Naive thymus-derived CD4-positive, alpha-beta T cell (primary cell): ENCODE results near the gene PCDH1. TPM values are rescaled to one million over a fixed set of nuclear protein-coding genes. Genes with fewer than 3 reads are reported as not detected.
"Not testable (repeated sequence)": the region's sequence is repeated elsewhere in the genome, so short reads cannot be mapped to it uniquely, and the experiment has no call there.

Experiments
- ATAC-seq: fragments of 150-1000 bp; cut with Tn5 transposase; 2 replicates; pipeline ENCODE4 v1.10.0; 2021; ENCODE audit warnings: mild to moderate bottlenecking, moderate library complexity
- CTCF ChIA-PET: fragments of 350-600 bp; sonication (Branson Sonifier 250); formaldehyde crosslinking; loops from one replicate; lab custom pipeline; 2021; ENCODE audit warnings: antibody characterized with exemption; lab: Charles Lee
- POLR2A ChIA-PET: fragments of 350-600 bp; sonication (Branson Sonifier 250); formaldehyde crosslinking; loops from one replicate; lab custom pipeline; 2021; ENCODE audit warnings: antibody characterized with exemption, inconsistent platforms; lab: Charles Lee
- DNase-seq, 9 donors: peaks; one replicate each; pipeline versions ENCODE4 v3.0.0 to v3.0.0-alpha.2; 2020 to 2022; ENCODE audit warnings: mixed read lengths in 1 of 9
- H3K27ac ChIP-seq: one replicate; pipeline ENCODE4 v1.7.0; 2013; ENCODE audit warnings: mild to moderate bottlenecking, low read depth, low read length, moderate library complexity
- H3K27me3 ChIP-seq, 2 donors: one replicate each; pipeline ENCODE4 v1.7.0; 2013; ENCODE audit warnings: low read length in 2 of 2, mild to moderate bottlenecking in 2 of 2, moderate library complexity in 2 of 2; ENCODE audit not compliant: control insufficient read depth in 2 of 2, insufficient read depth in 2 of 2
- H3K36me3 ChIP-seq, 3 experiments: 1 replicate in 2 of 3; 2 replicates in 1 of 3; pipeline ENCODE4 v1.7.0; 2013; ENCODE audit warnings: low read length in 3 of 3, mild to moderate bottlenecking in 3 of 3, moderate library complexity in 1 of 3; ENCODE audit not compliant: insufficient read depth in 3 of 3, control insufficient read depth in 2 of 3
- H3K4me1 ChIP-seq, 2 donors: one replicate each; pipeline ENCODE4 v1.7.0; 2013; ENCODE audit warnings: low read length in 2 of 2, mild to moderate bottlenecking in 2 of 2, moderate library complexity in 1 of 2; ENCODE audit not compliant: control insufficient read depth in 2 of 2, insufficient read depth in 2 of 2
- H3K4me3 ChIP-seq: 2 replicates; pipeline ENCODE4 v1.7.0; 2013; ENCODE audit warnings: mild to moderate bottlenecking, low read length
- H3K9me3 ChIP-seq, 3 experiments: 1 replicate in 2 of 3; 2 replicates in 1 of 3; pipeline ENCODE4 v1.7.0; 2013; ENCODE audit warnings: low read length in 3 of 3; ENCODE audit not compliant: control insufficient read depth in 2 of 3
- H3K27ac Mint-ChIP-seq, 9 donors: one replicate each; pipeline ENCODE4 v1.8.0; 2020 to 2022; ENCODE audit warnings: mixed read lengths in 9 of 9, mild to moderate bottlenecking in 8 of 9, moderate library complexity in 5 of 9, inconsistent platforms in 2 of 9
- H3K27me3 Mint-ChIP-seq, 5 donors: one replicate each; pipeline ENCODE4 v1.8.0; 2021 to 2022; ENCODE audit warnings: mixed read lengths in 5 of 5, mild to moderate bottlenecking in 1 of 5
- H3K36me3 Mint-ChIP-seq, 5 donors: one replicate each; pipeline ENCODE4 v1.8.0; 2020 to 2022; ENCODE audit warnings: mixed read lengths in 5 of 5, mild to moderate bottlenecking in 3 of 5, inconsistent platforms in 1 of 5
- H3K4me1 Mint-ChIP-seq, 7 donors: one replicate each; pipeline ENCODE4 v1.8.0; 2020 to 2022; ENCODE audit warnings: mixed read lengths in 7 of 7, mild to moderate bottlenecking in 3 of 7, inconsistent platforms in 1 of 7
- H3K4me3 Mint-ChIP-seq, 10 donors: one replicate each; pipeline ENCODE4 v1.8.0; 2020 to 2022; ENCODE audit warnings: mild to moderate bottlenecking in 10 of 10, mixed read lengths in 10 of 10, moderate library complexity in 6 of 10, inconsistent platforms in 2 of 10
- H3K9me3 Mint-ChIP-seq, 11 donors: one replicate each; pipeline ENCODE4 v1.8.0; 2020 to 2022; ENCODE audit warnings: mixed read lengths in 11 of 11, mild to moderate bottlenecking in 4 of 11, inconsistent platforms in 1 of 11, moderate library complexity in 1 of 11
- intact Hi-C, 2 donors: fragments of 100-400 bp; cut with micrococcal nuclease; formaldehyde crosslinking; loops; one replicate each; pipeline ENCODE4 v1.15.1; 2023
- polyA plus RNA-seq, 2 donors: library from polyadenylated mRNA; unstranded; fragments of 300-500 nt; fragmentation: Illumina TruSeq; gene quantifications; one replicate each; pipeline ENCODE4 v1.2.3, GENCODE V29; 2021
- total RNA-seq, 6 experiments: library from RNA in 5 of 6; stranded (reverse) in 5 of 6; gene quantifications; 1 replicate in 5 of 6; 2 replicates in 1 of 6; pipeline ENCODE4 v1.2.3 and lab custom pipeline; 2021 to 2026

PCDH1 gene
- 1 to 10 TPM in 1 of 5 experiments, under 1 TPM in 1, not detected in 3; 0.53 to 3.2 TPM for total RNA-seq
- under 1 TPM in 1 of 2 donors, not detected in 1; 0.05 TPM for polyA plus RNA-seq
- total RNA-seq (lab: John Stamatoyannopoulos, UW) = not detected

- ChIA-PET POLR2A (interaction anchor here (0.6 to 4.3 kb wide), 6 partner anchors 9 to 186 kb away, joined by 3 to 23 read pairs (median 8); no protein-coding TSS in a partner anchor), CTCF (interaction anchor here (0.6 to 7.3 kb wide), 23 partner anchors 11 to 285 kb away, joined by 3 to 109 read pairs (median 7); partner anchors contain the start of genes DELE1, HDAC3, PCDH12 and RELL2)
- peaks cover 0 to 5% (median 0%) of the 10 kb centered on the region in 5 donors for H3K36me3 Mint-ChIP-seq
These were observed at the start of gene PCDH1 for GRCh38 chr5:141878186-141878710. TSS of gene PCDH1 (minus strand) at chr5:141878410. CDS start at chr5:141878262, 148 bp downstream.

GRCh38 chr5:141926434-141926833 lies 48.2 kb upstream of the PCDH1 start:
- Histone ChIP-seq H3K36me3 (peaks cover 29 to 61% (median 33%) of the 10 kb centered on the region in 3 experiments), H3K4me1 (peaks cover 10 to 14% of the 10 kb centered on the region in 2 donors), H3K9me3 (no peaks in the 10 kb centered on the region), H3K27ac (no peak overlapping the region), H3K27me3 (no peaks in the 10 kb centered on the region), H3K4me3 (no peak overlapping the region)
- Mint-ChIP-seq H3K9me3 (no peaks in the 10 kb centered on the region), H3K4me3 (peak overlapping the region in 3 of 10 donors; percentile 24 to 63 (median 26)), H3K4me1 (peaks cover 27 to 61% (median 39%) of the 10 kb centered on the region in 7 donors), H3K27ac (peak overlapping the region in 1 of 9 donors; percentile 41), H3K36me3 (peaks cover 19 to 47% (median 39%) of the 10 kb centered on the region in 5 donors), H3K27me3 (no peaks in the 10 kb centered on the region)
- POLR2A ChIA-PET = no interaction called here
- CTCF ChIA-PET = interaction anchor here (0.8 kb wide), 1 partner anchor 34 kb away, joined by 3 read pairs; no protein-coding TSS in a partner anchor
- intact Hi-C loops = no loop called here
- no peak for ATAC-seq
- no peak for DNase-seq

More at GRCh38 chr5:141878186-141878710, at the start of gene PCDH1:
- H3K27ac Mint-ChIP-seq = peak within 1 kb of the TSS in 5 of 9 donors; percentile 0 to 47 (median 11)
- H3K27ac ChIP-seq = no peak within 1 kb of the TSS
- peaks cover 24 to 26% of the 10 kb centered on the region in 2 donors for H3K4me1 ChIP-seq
- H3K36me3 ChIP-seq = no peaks in the 10 kb centered on the region
- ATAC-seq (peak; percentile 15), DNase-seq (peak in 6 of 9 donors; percentile 19 to 38 (median 25))
- peaks cover 0 to 1% (median 0%) of the 10 kb centered on the region in 11 donors for H3K9me3 Mint-ChIP-seq
- no peaks in the 10 kb centered on the region for H3K9me3 ChIP-seq
- H3K27me3 Mint-ChIP-seq = peaks cover 68 to 86% (median 77%) of the 10 kb centered on the region in 5 donors
- peaks cover 8 to 25% of the 10 kb centered on the region in 2 donors for H3K27me3 ChIP-seq
- peaks cover 18 to 33% (median 25%) of the 10 kb centered on the region in 7 donors for H3K4me1 Mint-ChIP-seq
- peak within 1 kb of the TSS; percentile 44 for H3K4me3 ChIP-seq
- intact Hi-C loops = loop anchor here (2.0 to 10.0 kb wide), 7 partner anchors 45 to 463 kb away; partner anchors contain the start of genes DELE1 (in 1 of the 2), PCDHGA10 (in 1 of the 2) and PCDHGB7 (in 1 of the 2)
- peak within 1 kb of the TSS; percentile 79 to 91 (median 84) for H3K4me3 Mint-ChIP-seq

GRCh38 chr5:141923448-141924313 lies 45.5 kb upstream of the PCDH1 start, which contains the start of gene DELE1:
TSS of gene DELE1 (plus strand) at chr5:141923871. CDS start at chr5:141923942, 71 bp downstream.
- Histone ChIP-seq H3K27me3 (no peaks in the 10 kb centered on the region), H3K4me1 (peaks cover 10 to 14% of the 10 kb centered on the region in 2 donors), H3K4me3 (peak within 1 kb of the TSS; percentile 81), H3K36me3 (peaks cover 11 to 34% (median 18%) of the 10 kb centered on the region in 3 experiments), H3K9me3 (no peaks in the 10 kb centered on the region), H3K27ac (peak within 1 kb of the TSS; percentile 98)
- H3K4me1 Mint-ChIP-seq = peaks cover 23 to 54% (median 36%) of the 10 kb centered on the region in 7 donors
- ChIA-PET CTCF (interaction anchor here (0.6 to 2.3 kb wide), 8 partner anchors 13 to 257 kb away, joined by 3 to 11 read pairs (median 3); partner anchors contain the start of gene PCDH1), POLR2A (interaction anchor here (0.8 to 2.4 kb wide), 22 partner anchors 9 to 603 kb away, joined by 3 to 20 read pairs (median 4); partner anchors contain the start of genes FCHSD1, HDAC3, RELL2 and RNF14)
- H3K27me3 Mint-ChIP-seq = no peaks in the 10 kb centered on the region
- DNase-seq (peak; percentile 79 to 92 (median 90)), ATAC-seq (peak; percentile 97)
- no peaks in the 10 kb centered on the region for H3K9me3 Mint-ChIP-seq
- intact Hi-C loops = loop anchor here (1.0 to 5.0 kb wide), 16 partner anchors 37 to 849 kb away; partner anchors contain the start of genes FCHSD1 (in 2 of the 2), NDFIP1 (in 2 of the 2), RNF14 (in 2 of the 2) and ARHGAP26 (in 1 of the 2)
- peak within 1 kb of the TSS; percentile 87 to 99 (median 98) for H3K27ac Mint-ChIP-seq
- peak within 1 kb of the TSS; percentile 88 to 98 (median 94) for H3K4me3 Mint-ChIP-seq
- peaks cover 14 to 32% (median 27%) of the 10 kb centered on the region in 5 donors for H3K36me3 Mint-ChIP-seq

DNA sequence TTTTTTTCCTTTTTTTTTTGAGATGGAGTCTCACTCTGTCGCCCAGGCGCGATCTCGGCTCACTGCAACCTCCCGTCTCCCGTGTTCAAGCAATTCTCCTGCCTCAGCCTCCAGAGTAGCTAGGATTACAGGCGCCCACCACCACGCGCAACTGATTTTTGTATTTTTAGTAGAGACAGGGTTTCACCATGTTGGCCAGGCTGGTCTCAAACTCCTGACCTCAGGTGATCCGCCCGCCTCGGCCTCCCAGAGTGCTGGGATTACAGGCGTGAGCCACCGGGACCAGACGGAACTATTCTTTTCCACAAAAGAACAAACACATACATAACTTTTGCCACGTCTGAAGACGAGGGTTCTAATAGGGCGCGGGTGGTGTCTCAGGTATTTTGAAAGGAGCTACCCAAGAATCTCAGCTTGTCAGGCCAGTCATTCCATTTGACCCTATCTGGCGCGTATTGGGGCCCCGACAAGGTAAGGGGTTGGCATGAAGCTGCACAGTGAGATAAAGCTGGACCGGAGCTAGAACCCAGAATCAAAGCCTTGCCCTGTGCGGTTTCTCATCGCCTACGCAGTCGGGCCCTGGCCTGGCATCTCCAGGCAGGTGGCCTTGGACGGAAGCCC lies 44.7 kb upstream of the PCDH1 start:
- H3K9me3 ChIP-seq, ATAC-seq, H3K27me3 ChIP-seq, DNase-seq, H3K9me3 Mint-ChIP-seq, H3K27me3 Mint-ChIP-seq: not testable (repeated sequence)
- Histone ChIP-seq H3K27ac (peak overlapping the region; percentile 98), H3K4me1 (peaks cover 10 to 14% of the 10 kb centered on the region in 2 donors), H3K36me3 (peaks cover 9 to 26% (median 12%) of the 10 kb centered on the region in 3 experiments), H3K4me3 (peak overlapping the region; percentile 81)
- peaks cover 23 to 47% (median 35%) of the 10 kb centered on the region in 7 donors for H3K4me1 Mint-ChIP-seq
- intact Hi-C loops = loop anchor here (1.0 to 5.0 kb wide), 12 partner anchors 44 to 849 kb away; partner anchors contain the start of genes FCHSD1 (in 2 of the 2), NDFIP1 (in 2 of the 2), RNF14 (in 2 of the 2) and ARHGAP26 (in 1 of the 2)
- CTCF ChIA-PET = interaction anchor here (0.7 to 2.3 kb wide), 6 partner anchors 32 to 239 kb away, joined by 3 to 11 read pairs (median 3); partner anchors contain the start of gene PCDH1
- H3K27ac Mint-ChIP-seq = peak overlapping the region; percentile 87 to 99 (median 98)
- POLR2A ChIA-PET = interaction anchor here (0.8 to 2.4 kb wide), 22 partner anchors 8 to 602 kb away, joined by 3 to 20 read pairs (median 4); partner anchors contain the start of genes FCHSD1, HDAC3, RELL2 and RNF14
- H3K36me3 Mint-ChIP-seq = peaks cover 13 to 25% (median 23%) of the 10 kb centered on the region in 5 donors
- peak overlapping the region; percentile 88 to 98 (median 94) for H3K4me3 Mint-ChIP-seq

DNA sequence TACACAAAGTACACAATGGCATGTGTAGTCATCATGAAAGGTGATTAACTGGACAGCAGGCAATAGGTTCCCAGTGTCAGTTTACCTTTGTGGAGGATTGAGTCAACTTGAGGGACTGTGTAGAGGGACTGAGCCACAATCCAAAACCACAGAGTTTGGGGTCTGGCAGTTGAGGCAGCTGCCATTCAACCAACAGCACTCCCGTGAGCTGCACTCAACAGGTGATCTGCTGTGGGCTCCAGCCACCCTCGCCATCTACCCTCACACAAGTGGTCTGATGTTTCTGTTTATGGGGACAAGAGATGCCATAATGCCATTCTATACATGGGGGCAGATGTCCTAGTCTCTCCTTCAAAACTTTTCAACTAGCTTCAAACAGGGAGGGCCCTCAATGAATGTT lies 42.6 kb upstream of the PCDH1 start:
- no peaks in the 10 kb centered on the region for H3K27me3 ChIP-seq
- peaks cover 4 to 10% (median 7%) of the 10 kb centered on the region in 5 donors for H3K36me3 Mint-ChIP-seq
- ChIA-PET CTCF (interaction anchor here (0.9 to 2.0 kb wide), 3 partner anchors 20 to 229 kb away, joined by 3 to 9 read pairs (median 3); no protein-coding TSS in a partner anchor), POLR2A (no interaction called here)
- H3K27ac Mint-ChIP-seq = no peak overlapping the region
- no peaks in the 10 kb centered on the region for H3K9me3 Mint-ChIP-seq
- no peaks in the 10 kb centered on the region for H3K9me3 ChIP-seq
- DNase-seq (no peak), ATAC-seq (no peak)
- no peak overlapping the region for H3K4me3 ChIP-seq
- H3K27ac ChIP-seq = no peak overlapping the region
- peaks cover 14 to 31% (median 23%) of the 10 kb centered on the region in 7 donors for H3K4me1 Mint-ChIP-seq
- peak overlapping the region in 2 of 10 donors; percentile 9 to 21 for H3K4me3 Mint-ChIP-seq
- peaks cover 0 to 6% (median 0%) of the 10 kb centered on the region in 3 experiments for H3K36me3 ChIP-seq
- H3K4me1 ChIP-seq = peaks cover 10 to 14% of the 10 kb centered on the region in 2 donors
- intact Hi-C loops = loop anchor here (5.0 kb wide), 4 partner anchors 92 to 852 kb away; partner anchors contain the start of genes NDFIP1 (in 2 of the 2), ARHGAP26 (in 1 of the 2) and GNPDA1 (in 1 of the 2)
- peaks cover 0 to 16% (median 0%) of the 10 kb centered on the region in 5 donors for H3K27me3 Mint-ChIP-seq
